HG02623 (cell line): ENCODE results near the gene HELB.

ENCODE experiments used
- ATAC-seq: cut with Tn5 transposase; IDR thresholded peaks from one replicate; pipeline ENCODE4 v1.9.1; 2021; ENCODE audit warnings: moderate library complexity; ENCODE audit not compliant: unreplicated experiment

The HELB gene

DNA sequence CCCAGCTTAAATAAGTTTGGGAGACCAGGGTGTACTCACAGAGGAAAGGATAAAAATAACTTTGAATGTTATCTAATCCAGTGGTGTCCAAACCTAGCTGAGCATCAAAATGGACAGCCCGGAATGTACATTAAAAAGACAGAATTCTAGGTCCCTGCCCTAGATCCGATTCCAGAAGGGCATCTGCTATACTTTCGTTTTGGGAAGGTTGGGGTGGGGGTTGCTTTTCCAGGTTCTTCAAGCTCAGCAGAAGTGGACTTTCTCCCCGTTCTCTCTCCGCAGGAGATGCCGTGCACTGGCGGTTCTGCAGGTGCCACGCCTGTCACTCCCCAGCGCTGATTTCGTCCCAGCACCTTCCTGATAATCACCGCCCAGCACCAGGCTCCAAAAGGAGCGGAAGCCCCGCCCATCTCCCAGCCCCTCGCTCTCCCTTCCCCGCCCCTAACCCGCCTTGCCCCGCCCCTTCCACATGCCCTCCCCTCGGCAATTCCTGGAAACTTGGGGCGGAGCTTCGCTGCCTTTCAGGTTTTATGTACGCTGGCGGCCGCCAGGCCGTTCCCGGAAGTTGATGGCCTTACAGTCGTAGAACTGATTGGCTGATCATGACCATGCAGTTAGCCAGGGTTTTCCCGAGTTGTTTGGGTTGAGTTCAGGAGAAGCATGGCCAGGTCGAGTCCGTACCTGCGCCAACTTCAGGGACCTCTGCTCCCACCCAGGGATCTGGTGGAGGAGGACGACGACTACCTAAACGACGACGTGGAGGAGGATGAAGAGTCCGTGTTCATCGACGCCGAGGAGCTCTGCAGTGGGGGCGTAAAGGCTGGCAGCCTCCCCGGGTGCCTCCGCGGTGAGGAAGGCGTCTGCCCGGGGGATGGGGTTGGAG, at the start of gene HELB:
HELB (plus strand) TSS at position 550 of the 883 bp plus-strand sequence; CDS start at position 661, 111 bp downstream.
- peak; percentile 93 for ATAC-seq

DNA sequence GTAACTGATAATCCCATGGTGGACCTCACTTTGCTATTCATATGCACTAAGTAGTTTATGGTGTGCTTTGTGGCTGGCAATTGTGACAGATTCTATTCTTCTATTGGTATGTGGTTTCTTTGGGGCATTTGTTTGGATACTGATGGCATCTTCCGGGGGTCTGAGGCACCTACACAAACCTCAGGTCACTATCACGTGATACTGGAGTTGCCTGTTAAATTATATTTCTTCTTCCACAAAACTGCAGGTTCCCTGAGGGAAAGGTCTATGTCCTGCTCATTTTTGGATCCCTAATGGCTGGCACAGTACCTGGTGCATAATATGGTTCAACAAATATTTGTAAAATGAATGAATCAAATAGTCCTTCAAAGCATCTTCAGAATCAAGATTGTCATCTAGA, 49.5 kb upstream of the HELB start:
- no peak for ATAC-seq

DNA sequence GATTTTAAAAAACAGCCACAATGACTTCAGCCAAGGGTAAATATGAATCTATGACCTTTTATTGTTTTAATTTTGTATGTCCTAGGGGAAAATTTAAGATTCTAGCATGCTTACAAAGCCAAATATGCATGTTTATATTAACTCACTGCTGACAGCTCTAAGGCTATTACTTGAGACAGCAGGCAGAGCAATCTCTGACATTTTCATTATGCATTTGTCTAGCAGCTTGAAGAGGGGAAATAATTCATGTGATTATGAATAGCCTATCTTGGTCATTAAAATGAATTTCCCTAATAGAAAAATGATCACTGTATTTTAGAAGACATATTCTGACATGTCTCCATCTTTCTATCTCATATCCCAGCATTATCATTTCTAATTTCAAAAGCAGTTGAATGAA, 46.6 kb upstream of the HELB start:
- ATAC-seq = no peak

DNA sequence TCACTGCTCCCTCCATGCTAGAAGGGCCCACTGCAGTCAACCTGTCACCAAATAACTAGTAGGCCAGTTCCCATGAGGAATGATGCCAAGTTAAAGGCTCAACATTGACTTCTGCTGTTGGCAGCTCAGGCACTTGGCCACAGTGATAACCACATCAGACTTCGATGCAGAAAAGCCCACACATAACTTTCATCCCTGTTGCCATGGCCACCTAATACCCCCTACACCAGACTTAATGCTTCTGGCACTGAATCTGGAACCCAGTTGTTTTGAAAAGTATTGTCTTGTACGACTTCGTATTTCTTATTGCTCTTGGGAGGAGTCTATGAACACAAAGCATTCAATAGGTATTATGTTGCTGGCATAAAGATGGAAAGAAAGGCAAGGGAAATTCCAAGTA, 44.3 kb upstream of the HELB start:
- ATAC-seq = no peak

DNA sequence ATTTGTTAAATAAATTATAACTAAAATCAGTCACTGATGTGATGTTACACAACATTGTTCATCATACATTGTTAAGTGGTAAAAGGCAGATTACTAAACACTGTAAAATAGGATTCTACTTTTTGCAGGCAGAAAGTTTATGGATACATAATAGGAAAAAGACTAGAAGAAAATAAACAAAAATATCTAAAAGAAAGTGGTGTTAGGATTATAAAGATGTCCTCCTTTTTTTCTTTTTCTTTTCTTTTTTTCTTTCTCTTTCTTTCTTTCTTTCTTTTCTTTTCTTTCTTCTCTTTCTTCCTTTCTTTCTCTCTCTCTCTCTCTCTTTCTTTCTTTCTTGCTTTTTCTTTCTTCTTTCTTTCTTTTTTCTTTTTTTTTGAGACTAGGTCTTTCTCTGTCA, 39.6 kb upstream of the HELB start:
- no peak for ATAC-seq

DNA sequence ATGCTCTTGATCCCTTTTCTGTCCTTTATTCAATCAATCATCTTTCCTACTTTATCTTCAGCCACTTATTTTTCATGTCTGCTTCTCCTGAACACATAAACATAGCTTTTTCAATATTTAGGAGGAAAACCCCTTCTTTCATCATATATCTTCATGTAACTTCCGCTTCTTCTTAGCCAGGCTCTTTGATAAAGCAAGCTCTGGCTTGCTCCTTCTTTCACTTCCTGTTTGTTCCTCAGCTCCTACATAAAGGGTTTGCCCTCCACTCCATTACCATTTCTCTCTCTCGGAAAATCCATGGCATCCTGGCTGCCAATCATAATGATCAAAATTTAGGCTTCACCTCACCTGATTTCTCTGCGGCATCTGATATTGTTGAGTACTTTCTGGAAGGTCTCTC, 33.7 kb upstream of the HELB start:
- no peak for ATAC-seq

DNA sequence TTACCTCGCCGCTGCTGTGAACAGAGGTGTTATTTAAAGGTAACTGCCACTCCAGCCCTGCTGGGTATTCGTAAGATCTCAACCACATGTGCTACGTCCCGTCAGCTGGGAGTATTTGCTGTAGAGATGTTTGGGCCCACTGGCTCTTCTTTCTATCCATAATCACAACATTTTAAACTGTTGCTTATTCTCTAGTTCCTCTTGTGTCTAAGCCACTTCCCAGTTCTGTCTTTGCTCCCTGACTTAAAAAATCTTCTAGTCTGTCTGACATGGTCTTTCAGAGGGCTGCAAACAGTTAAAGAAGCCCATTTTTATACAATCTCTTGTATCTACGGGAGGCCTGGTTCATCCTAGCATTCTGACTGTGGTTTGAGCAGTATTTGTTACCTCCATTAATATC, 33.2 kb upstream of the HELB start:
- no peak for ATAC-seq

DNA sequence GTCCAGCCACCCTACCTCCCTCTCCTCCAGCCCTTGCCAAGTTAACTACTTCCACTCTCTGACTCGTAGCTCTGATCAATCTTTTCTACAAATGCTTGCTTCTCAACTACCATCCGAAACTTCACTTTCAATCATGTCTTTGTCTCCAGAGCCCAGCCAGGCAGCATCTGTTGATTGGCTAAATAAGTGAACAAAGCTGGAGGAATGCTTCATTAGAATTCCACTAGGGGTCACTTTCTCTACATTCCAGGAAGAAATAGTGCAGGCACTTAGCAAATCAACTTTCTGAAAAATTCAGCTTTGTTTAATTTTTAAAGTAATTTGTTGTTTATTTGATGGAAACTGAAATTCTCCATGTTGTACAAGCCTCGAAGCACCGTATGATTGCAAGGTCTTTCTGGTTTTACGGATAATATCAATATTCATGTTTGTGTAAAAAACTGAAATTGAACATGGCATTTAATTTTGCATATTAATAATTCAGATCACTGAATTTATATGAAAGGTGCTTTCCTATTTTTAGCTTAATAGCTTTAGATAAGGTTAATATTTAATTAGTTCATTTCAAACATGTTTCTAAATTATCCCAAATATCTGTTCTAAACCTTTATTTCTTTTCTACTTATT, 32.4 kb upstream of the HELB start:
- peak; percentile 70 for ATAC-seq

- ATAC-seq = no peak
Observed at GRCh38 chr12:66270613-66271012, 31.7 kb upstream of the HELB start.

DNA sequence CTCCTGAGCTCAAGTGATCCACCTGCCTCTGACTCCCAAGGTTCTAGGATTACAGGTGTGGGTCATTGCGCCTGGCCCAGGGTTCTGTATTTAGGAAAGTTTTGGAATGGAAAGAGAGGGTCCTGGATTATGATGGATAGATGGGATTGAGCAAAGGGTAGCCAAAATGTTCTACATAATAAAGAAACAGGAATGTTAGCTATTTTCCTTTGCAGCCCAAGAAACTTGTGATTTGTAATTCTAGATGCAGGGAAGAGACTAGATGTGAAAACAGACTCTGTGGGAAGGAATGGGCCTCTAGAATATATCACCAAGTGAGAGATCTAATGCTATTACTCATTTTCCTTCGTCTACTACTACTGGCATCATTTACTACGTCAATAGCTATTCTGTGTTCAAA, 29.6 kb upstream of the HELB start:
- ATAC-seq = no peak

- ATAC-seq = no peak
Observed at GRCh38 chr12:66273147-66273546, 29.1 kb upstream of the HELB start.

DNA sequence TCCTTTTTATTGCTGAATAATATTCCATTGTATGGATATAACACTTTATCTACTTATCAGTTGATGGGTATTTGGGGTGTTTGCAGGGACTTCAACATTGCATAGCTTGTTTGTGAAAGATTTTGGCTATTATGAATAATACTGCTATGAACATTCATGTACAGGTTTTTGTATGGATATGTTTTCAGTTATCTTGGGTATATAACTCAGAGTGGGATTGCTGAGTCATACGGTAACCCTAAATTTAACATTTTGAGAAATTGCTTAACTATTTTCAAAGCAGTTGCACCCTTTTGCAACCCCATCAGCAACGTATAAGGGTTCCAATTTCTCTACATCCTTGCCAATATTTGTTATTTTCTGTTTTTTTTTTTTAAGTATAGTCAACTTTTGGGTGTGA, 27.3 kb upstream of the HELB start:
- ATAC-seq = no peak

- ATAC-seq = no peak
Observed at GRCh38 chr12:66279123-66279712, 23.1 kb upstream of the HELB start.

DNA sequence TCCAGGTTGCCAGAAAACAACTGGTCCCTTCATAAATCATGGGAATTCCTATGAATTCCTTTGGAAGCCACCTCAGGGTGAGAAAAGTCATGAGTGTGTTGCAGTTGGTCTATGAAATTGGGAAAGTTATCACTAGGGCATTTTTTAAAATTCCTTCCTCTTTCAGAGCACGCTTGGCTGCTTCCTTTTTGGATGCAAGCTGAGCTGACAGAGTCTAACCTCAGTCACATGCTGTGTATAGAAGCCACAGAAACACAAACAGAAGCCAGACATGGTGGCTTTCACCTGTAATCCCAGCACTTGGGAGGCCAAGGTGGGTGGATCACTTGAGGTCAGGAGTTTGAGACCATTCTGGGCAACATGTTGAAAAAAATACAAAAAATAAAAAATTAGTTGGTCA, 21.7 kb upstream of the HELB start:
- ATAC-seq = no peak

GRCh38 chr12:66282244-66282643, 20.0 kb upstream of the HELB start:
- ATAC-seq = no peak

DNA sequence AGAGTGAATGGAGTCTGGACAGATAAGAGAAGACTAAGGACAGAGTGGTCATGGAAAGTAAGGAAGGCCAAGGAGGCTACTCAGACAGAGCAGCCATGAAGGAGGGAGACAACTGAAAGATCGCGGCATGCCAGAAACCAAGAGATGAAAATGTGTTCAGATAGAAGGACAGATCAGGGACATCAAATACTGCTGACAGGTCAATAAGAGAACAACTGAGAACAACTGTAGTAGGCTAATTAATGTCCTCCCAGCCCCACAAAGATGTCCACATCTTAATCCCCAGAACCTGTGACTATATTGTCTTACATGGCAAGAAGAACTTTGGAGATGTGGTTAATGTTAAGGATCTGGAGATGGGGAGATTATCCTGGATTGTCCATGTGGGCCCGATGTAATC, 15.0 kb upstream of the HELB start:
- ATAC-seq = no peak

DNA sequence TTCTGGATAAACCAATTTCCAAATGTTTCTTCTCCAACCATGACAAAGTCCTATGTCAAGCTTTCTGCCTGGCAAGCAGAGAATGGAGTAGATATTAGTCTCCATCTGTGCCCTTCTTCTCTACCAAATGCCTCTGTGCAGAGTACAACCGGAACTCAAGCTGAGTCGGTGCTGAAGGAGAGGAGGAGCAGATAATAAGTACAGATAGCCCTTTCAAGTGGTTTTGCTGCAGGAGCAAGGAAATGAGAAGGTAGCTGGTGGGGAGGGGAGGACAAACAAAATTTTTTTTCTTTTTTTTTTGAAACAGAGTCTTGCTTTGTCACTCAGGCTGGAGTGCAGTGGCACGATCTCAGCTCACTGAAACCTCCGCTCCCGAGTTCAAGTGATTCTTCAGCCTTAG, 14.2 kb upstream of the HELB start:
- no peak for ATAC-seq

GRCh38 chr12:66289485-66289884, 12.8 kb upstream of the HELB start:
- ATAC-seq = no peak

DNA sequence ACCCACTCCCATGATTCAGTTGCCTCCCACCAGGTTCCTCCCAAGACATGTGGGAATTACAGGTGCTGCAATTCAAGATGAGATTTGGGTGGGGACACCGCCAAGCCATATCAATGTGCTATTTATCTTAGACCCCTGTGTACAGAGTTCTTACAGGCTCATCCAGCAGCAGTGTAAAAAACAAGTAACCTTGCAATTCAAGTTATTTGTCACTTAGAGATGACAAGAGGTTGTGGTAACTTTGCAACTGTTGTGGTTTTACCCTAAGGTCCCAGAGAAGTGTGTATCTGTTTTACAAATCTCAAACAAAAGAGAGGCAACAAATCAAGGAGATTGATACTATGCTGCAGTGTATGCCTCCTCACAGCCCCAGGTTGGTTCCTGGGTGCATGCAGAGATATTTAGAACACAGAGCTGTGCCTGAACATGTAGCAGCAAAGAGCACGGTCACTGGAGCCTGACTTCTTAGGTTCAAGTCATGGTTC, 11.5 kb upstream of the HELB start:
- no peak for ATAC-seq

GRCh38 chr12:66296176-66296683, 6.1 kb upstream of the HELB start:
- no peak for ATAC-seq

DNA sequence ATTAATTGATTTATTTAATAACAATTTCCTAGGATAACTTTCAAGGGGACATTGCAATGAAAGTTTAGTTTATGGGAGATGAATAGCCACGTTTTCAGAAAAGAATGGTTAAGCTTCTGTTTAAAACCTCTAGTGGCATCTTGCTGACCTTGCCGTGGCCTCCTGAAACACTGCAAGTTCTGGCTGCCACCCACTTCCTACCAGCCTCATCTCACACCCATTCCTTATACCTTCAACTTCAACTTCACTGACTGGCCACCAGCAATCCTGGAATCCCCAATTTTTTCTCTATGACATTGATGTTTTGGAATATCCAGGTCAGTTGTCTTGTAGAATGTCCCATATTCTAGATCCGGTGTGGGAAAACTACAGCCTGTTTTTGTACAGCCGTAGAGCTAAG, 5.2 kb upstream of the HELB start:
- no peak for ATAC-seq

DNA sequence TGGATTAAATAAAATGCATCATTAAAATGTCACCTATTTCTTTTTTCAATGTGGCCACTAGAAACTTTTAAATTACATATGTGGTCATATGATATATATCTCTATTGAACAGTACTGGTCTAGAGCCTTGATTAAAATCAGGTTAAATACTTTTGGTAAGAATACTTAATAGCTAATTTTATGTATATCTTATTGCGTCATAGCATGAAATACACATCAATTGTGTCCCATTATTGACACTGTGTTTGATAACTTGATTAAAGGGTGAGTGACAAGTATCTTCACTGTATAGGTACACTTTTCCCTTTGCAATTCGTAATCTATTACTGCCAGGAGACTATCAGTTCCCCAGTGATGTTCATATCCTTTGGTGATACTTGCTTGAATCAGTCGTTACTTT, 4.4 kb upstream of the HELB start:
- no peak for ATAC-seq
